Measurements from ENCODE around the gene PIGZ.

The PIGZ gene

DNA sequence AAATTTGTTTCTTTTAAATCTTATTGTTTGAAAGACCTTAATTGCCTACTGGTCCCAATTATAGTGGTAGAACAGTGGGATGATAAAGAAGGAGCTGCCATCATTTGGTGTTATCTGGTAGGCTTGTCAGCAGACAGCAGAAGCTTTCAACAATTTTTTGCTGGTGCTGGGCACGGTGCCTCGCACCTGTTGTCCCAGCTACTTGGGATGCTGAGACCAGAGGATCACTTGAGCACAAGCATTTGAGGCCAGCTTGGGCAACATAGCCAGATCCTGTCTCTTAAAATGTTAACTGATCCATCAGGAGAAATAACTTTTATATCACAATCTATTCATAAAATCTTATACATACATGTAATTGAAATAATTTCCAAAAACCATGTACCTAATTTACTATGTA, 64.9 kb downstream of the PIGZ start:
- no peak for DNase-seq (ENCODE audit: low read depth)

DNA sequence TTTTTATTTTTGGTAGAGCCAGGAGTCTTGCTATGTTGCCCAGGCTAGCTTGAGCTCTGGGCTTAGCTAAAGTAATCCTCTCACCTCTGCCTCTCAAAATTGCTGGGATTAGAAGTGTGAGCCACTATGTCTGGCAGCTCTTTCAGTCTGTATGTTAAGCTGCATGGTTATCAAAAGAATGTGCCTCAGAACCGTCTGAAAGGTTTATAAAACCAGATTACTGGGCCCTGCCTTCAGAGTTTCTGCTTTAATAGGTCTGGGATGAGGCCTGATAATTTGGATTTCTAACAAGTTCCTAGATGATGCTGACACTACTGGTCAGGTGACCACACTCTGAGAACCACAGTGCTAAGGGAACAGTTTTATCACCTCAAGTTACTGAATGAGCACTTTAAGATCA, 66.3 kb downstream of the PIGZ start:
- DNase-seq (ENCODE audit: low read depth): no peak

DNA sequence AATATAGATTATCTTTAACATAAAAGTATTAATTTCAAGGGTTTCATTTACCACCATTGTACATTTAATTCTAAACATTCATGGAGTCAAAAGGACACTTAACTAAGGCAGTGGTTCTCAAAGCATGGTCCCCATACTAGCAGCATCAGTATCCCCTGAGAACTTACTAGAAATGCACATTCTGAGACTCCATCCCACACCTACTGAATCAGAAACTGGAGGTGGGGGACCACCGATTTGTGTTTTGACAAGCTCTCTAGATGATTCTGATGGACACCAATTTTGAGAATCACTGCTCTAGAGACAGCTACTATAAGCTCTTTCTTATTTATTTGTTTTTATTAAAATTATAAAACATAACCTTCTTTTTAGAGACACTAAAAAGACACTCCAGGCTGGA, 66.9 kb downstream of the PIGZ start:
- DNase-seq (ENCODE audit: low read depth): no peak

Measured in iris pigment epithelial cell (primary cell).